ENCODE measurements around the gene FSCN2.

DNA sequence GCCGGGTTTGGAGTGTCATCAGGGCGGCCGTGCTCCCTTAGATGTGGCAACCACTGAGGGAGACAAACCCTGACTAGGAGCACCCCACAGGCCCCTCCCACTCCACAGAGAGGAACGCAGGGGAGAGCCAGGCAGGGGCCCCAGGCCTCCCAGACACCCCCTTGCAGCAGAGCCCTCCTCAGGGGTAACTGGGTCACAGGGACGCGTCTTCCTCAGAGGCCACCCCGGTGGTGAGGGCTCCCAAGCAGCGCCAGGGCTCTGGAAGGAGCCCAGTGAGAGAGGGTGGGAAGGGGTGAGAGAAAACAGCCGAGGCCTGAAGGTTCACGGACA, 11.4 kb downstream of the FSCN2 start:
- TF ChIP-seq CTCF (IDR thresholded peaks at IDR 0.05) (no peak), TAF1 (IDR thresholded peaks at IDR 0.05; ENCODE audit: borderline replicate concordance, low read depth, low read length) (no peak), REST (IDR thresholded peaks at IDR 0.05; ENCODE audit: low read depth, low read length) (no peak), CHD2 (IDR thresholded peaks at IDR 0.05; ENCODE audit: low read length, partially characterized antibody) (no peak), RCOR1 (IDR thresholded peaks at IDR 0.05; ENCODE audit: low read length) (no peak), EP300 (IDR thresholded peaks at IDR 0.05; ENCODE audit: borderline replicate concordance in 1 of 2, low read depth in 1 of 2, low read length in 1 of 2) (no peak), EZH2phosphoT487 (IDR thresholded peaks at IDR 0.05; ENCODE audit: borderline replicate concordance, low read depth) (no peak), NFIC (IDR thresholded peaks at IDR 0.05; ENCODE audit: borderline replicate concordance) (no peak), NRF1 (IDR thresholded peaks at IDR 0.05; ENCODE audit: low read depth, low read length) (no peak), FOSL2 (IDR thresholded peaks at IDR 0.05; ENCODE audit: borderline replicate concordance, low read depth) (no peak), RXRA (IDR thresholded peaks at IDR 0.05; ENCODE audit: borderline replicate concordance, low read depth) (no peak), POLR2AphosphoS5 (IDR thresholded peaks at IDR 0.05; ENCODE audit: low read depth, low read length) (no peak; the same call in 1 of the 2 replicates)

All from SK-N-SH (cell line).